Liver (tissue), 9 donors: ENCODE results near the gene TNFRSF8. TPM values are rescaled to one million over a fixed set of nuclear protein-coding genes. Genes with fewer than 3 reads are reported as not detected.

Experiments used
- DNase-seq: peaks from one replicate; pipeline ENCODE4 v3.0.0-alpha.2; 2017; ENCODE audit warnings: low spot score
- H3K27ac ChIP-seq, 2 donors: one replicate each; pipeline ENCODE4 v1.7.0; 2013; ENCODE audit warnings: inconsistent platforms in 2 of 2, low read length in 2 of 2, control low read depth in 1 of 2, low read depth in 1 of 2, mild to moderate bottlenecking in 1 of 2
- H3K27me3 ChIP-seq, 4 donors: one replicate each; pipeline versions ENCODE4 v1.6.1 to v1.7.0; 2013; ENCODE audit warnings: low read length in 3 of 4, inconsistent platforms in 1 of 4, mild to moderate bottlenecking in 1 of 4, moderate library complexity in 1 of 4; ENCODE audit not compliant: control insufficient read depth in 4 of 4, insufficient read depth in 4 of 4
- H3K36me3 ChIP-seq, 4 donors: one replicate each; pipeline versions ENCODE4 v1.6.1 to v1.7.0; 2013; ENCODE audit warnings: low read length in 3 of 4, mild to moderate bottlenecking in 3 of 4, low read depth in 1 of 4, moderate library complexity in 1 of 4; ENCODE audit not compliant: control insufficient read depth in 4 of 4, insufficient read depth in 3 of 4
- H3K4me1 ChIP-seq, 4 donors: one replicate each; pipeline versions ENCODE4 v1.6.1 to v1.7.0; 2013; ENCODE audit warnings: low read length in 3 of 4, mild to moderate bottlenecking in 3 of 4, moderate library complexity in 1 of 4; ENCODE audit not compliant: control insufficient read depth in 4 of 4, insufficient read depth in 4 of 4
- H3K4me3 ChIP-seq, 3 donors: one replicate each; pipeline versions ENCODE4 v1.6.1 to v1.7.0; 2013; ENCODE audit warnings: low read length in 3 of 3, control low read depth in 1 of 3, low read depth in 1 of 3, mild to moderate bottlenecking in 1 of 3
- H3K9ac ChIP-seq, 2 donors: one replicate each; pipeline ENCODE4 v1.7.0; 2013; ENCODE audit warnings: low read length in 2 of 2, mild to moderate bottlenecking in 2 of 2, moderate library complexity in 2 of 2, control low read depth in 1 of 2, low read depth in 1 of 2
- H3K9me3 ChIP-seq, 4 donors: one replicate each; pipeline versions ENCODE4 v1.6.1 to v1.7.0; 2013; ENCODE audit warnings: low read length in 3 of 4; ENCODE audit not compliant: control insufficient read depth in 4 of 4
- FOXA1 ChIP-seq: IDR thresholded peaks from 2 replicates; pipeline ENCODE4 v1.6.1; 2016; ENCODE audit warnings: antibody characterized with exemption
- FOXA2 ChIP-seq: IDR thresholded peaks from 2 replicates; pipeline ENCODE4 v1.6.1; 2016; ENCODE audit warnings: antibody characterized with exemption
- GABPA ChIP-seq, 2 donors: IDR thresholded peaks in 1 of 2; conservative IDR thresholded peaks in 1 of 2; 2 replicates each; pipeline ENCODE4 v1.6.1; 2016; ENCODE audit warnings: antibody characterized with exemption in 2 of 2, mild to moderate bottlenecking in 1 of 2, moderate library complexity in 1 of 2
- HNF4A ChIP-seq, 2 donors: conservative IDR thresholded peaks; 2 replicates each; pipeline ENCODE4 v1.6.1; 2016; ENCODE audit warnings: antibody characterized with exemption in 2 of 2, mild to moderate bottlenecking in 2 of 2
- HNF4G ChIP-seq: IDR thresholded peaks from 2 replicates; pipeline ENCODE4 v1.6.1; 2016; ENCODE audit warnings: antibody characterized with exemption
- JUND ChIP-seq, 2 donors: IDR thresholded peaks; 2 replicates each; pipeline ENCODE4 v1.6.1; 2016; ENCODE audit warnings: antibody characterized with exemption in 2 of 2
- MAX ChIP-seq: IDR thresholded peaks from 2 replicates; pipeline ENCODE4 v1.6.1; 2016; ENCODE audit warnings: antibody characterized with exemption
- NR2F2 ChIP-seq: IDR thresholded peaks from 2 replicates; pipeline ENCODE4 v1.6.1; 2016; ENCODE audit warnings: antibody characterized with exemption
- RAD21 ChIP-seq, 2 donors: IDR thresholded peaks; 2 replicates each; pipeline ENCODE4 v1.6.1; 2016; ENCODE audit warnings: antibody characterized with exemption in 2 of 2, mild to moderate bottlenecking in 2 of 2
- REST ChIP-seq: IDR thresholded peaks from 2 replicates; pipeline ENCODE4 v1.6.1; 2016; ENCODE audit warnings: antibody characterized with exemption, mild to moderate bottlenecking
- RXRA ChIP-seq, 2 donors: IDR thresholded peaks; 2 replicates each; pipeline ENCODE4 v1.6.1; 2017 to 2018; ENCODE audit warnings: antibody characterized with exemption in 2 of 2, mild to moderate bottlenecking in 1 of 2
- YY1 ChIP-seq: IDR thresholded peaks from 2 replicates; pipeline ENCODE4 v1.6.1; 2016; ENCODE audit warnings: antibody characterized with exemption, mild to moderate bottlenecking
- ZBTB33 ChIP-seq: IDR thresholded peaks from 2 replicates; pipeline ENCODE4 v1.6.1; 2016; ENCODE audit warnings: antibody characterized with exemption
- WGBS: extraction: QIAGEN DNeasy Blood & Tissue Kit; methylation state at CpG from one replicate; pipeline ENCODE4 v1.1.7; 2013; 5-methylcytosine and 5-hydroxymethylcytosine counted together
- polyA plus RNA-seq, 2 donors: library from polyadenylated mRNA; stranded (reverse) in 1 of 2; unstranded in 1 of 2; fragments of 200-250 nt in 1 of 2; fragments of >200 nt in 1 of 2; fragmentation: Nextera tagmentation in 1 of 2; extraction: Ambion mirVana in 1 of 2; gene quantifications; one replicate each; pipeline versions ENCODE4 v1.2.1 to v1.2.3, GENCODE V29; 2013 to 2015
- total RNA-seq, 2 donors: library from RNA; depleted of rRNA; stranded (reverse); fragments of >200 nt; gene quantifications; one replicate each; pipeline ENCODE4 v1.2.3, GENCODE V29; 2014
- TF ChIP-seq, protein P1 (sequence below): IDR thresholded peaks from 2 replicates; pipeline ENCODE4 v1.6.1; 2016; ENCODE audit warnings: antibody characterized with exemption
- TF ChIP-seq, protein P2 (sequence below): fragments of 150-350 bp; IDR thresholded peaks from 2 replicates; pipeline ENCODE4 v1.5.1; 2017; ENCODE audit warnings: improper control_type of control experiment, low read depth, low read length; ENCODE audit not compliant: missing input control
- donor health status: healthy.
- donor health status: healthy.
- donor health status: healthy.
- donor health status: healthy.
- donor health status: healthy.

TNFRSF8 gene
- total and polyA plus RNA-seq, 4 donors = 0.08 to 0.19 (median 0.12) TPM

GRCh38 chr1:12163210-12163609 lies 100.1 kb downstream of the TNFRSF8 start:
- TF ChIP-seq FOXA1 = no peak
- TF ChIP-seq JUND (IDR thresholded peaks at IDR 0.05) = no peak
- no peak for TF ChIP-seq GABPA (IDR thresholded peaks at IDR 0.05 in 1 of 2, conservative IDR thresholded peaks at IDR 0.05 in 1 of 2)
- no peak for TF ChIP-seq RAD21 (IDR thresholded peaks at IDR 0.05)
- no peak for TF ChIP-seq YY1
- no peak for DNase-seq
- no peaks in the 10 kb centered on the region for H3K36me3 ChIP-seq
- no peaks in the 10 kb centered on the region for H3K9me3 ChIP-seq
- WGBS = 81% methylated on average over 9 of the region's 9 CpGs
- H3K4me3 ChIP-seq = no peak overlapping the region
- H3K4me1 ChIP-seq = peaks cover 3 to 19% (median 12%) of the 10 kb centered on the region in 4 donors
- no peaks in the 10 kb centered on the region for H3K27me3 ChIP-seq
- H3K27ac ChIP-seq = no peak overlapping the region
- H3K9ac ChIP-seq = no peak overlapping the region

DNA sequence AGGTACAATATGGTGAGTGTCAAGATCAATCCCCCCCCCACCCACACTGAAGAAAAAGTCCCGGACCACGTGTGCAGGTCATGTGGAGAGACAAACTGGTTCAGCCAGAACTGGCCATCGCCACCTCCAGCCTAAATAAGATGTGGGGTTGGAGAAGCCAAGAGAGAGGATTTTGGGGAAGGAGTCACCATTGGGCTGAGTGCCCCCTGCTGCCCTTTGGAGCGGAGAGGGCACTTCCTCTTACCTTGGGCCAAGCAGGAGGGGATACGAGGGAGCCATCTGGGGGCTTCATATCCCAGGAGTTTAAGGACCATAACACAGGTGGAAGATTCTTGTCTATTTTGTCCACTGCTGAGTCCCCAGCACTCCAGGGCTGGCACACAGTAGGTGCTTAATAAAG lies 101.1 kb downstream of the TNFRSF8 start:
- TF ChIP-seq, protein P1, sequence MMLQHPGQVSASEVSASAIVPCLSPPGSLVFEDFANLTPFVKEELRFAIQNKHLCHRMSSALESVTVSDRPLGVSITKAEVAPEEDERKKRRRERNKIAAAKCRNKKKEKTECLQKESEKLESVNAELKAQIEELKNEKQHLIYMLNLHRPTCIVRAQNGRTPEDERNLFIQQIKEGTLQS = no peak
- no peak for TF ChIP-seq HNF4A (conservative IDR thresholded peaks at IDR 0.05)
- TF ChIP-seq ZBTB33 = no peak
- no peak for TF ChIP-seq RXRA (IDR thresholded peaks at IDR 0.05)
- TF ChIP-seq MAX = no peak
- TF ChIP-seq GABPA (IDR thresholded peaks at IDR 0.05 in 1 of 2, conservative IDR thresholded peaks at IDR 0.05 in 1 of 2) = no peak
- TF ChIP-seq HNF4G = no peak
- no peak for TF ChIP-seq NR2F2
- TF ChIP-seq REST = no peak
- TF ChIP-seq, protein P2, sequence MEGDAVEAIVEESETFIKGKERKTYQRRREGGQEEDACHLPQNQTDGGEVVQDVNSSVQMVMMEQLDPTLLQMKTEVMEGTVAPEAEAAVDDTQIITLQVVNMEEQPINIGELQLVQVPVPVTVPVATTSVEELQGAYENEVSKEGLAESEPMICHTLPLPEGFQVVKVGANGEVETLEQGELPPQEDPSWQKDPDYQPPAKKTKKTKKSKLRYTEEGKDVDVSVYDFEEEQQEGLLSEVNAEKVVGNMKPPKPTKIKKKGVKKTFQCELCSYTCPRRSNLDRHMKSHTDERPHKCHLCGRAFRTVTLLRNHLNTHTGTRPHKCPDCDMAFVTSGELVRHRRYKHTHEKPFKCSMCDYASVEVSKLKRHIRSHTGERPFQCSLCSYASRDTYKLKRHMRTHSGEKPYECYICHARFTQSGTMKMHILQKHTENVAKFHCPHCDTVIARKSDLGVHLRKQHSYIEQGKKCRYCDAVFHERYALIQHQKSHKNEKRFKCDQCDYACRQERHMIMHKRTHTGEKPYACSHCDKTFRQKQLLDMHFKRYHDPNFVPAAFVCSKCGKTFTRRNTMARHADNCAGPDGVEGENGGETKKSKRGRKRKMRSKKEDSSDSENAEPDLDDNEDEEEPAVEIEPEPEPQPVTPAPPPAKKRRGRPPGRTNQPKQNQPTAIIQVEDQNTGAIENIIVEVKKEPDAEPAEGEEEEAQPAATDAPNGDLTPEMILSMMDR = no peak
- no peak for TF ChIP-seq FOXA2
- no peak for TF ChIP-seq FOXA1
- Histone ChIP-seq H3K27ac (no peak overlapping the region), H3K9ac (no peak overlapping the region), H3K9me3 (no peaks in the 10 kb centered on the region), H3K27me3 (no peaks in the 10 kb centered on the region), H3K4me3 (no peak overlapping the region), H3K36me3 (no peaks in the 10 kb centered on the region), H3K4me1 (peaks cover 0 to 21% (median 14%) of the 10 kb centered on the region in 4 donors)
- 91% methylated on average over 5 of the region's 5 CpGs for WGBS
- DNase-seq = no peak
